PFSK-1 (cell line): ENCODE results near the gene NEDD9.

Experiments used
- FOXP2 ChIP-seq: optimal IDR thresholded peaks from 2 replicates; pipeline ENCODE3; 2011; ENCODE audit warnings: borderline replicate concordance, control low read depth, inconsistent platforms; ENCODE audit not compliant: insufficient read depth; ENCODE audit errors: extremely low read length, extremely low read depth
- POLR2AphosphoS5 ChIP-seq: IDR thresholded peaks from 2 replicates; pipeline ENCODE4 v1.6.1; 2012; ENCODE audit warnings: low read depth, mild to moderate bottlenecking, control low read depth, low read length, moderate library complexity
- REST ChIP-seq, 2 experiments: IDR thresholded peaks; 2 replicates each; pipeline versions ENCODE4 v1.6.1 to v1.8.0; 2011 to 2012; ENCODE audit warnings: low read depth in 2 of 2, low read length in 2 of 2, control low read depth in 1 of 2, inconsistent platforms in 1 of 2, mild to moderate bottlenecking in 1 of 2, moderate library complexity in 1 of 2; ENCODE audit not compliant: insufficient read depth in 1 of 2
- SIN3A ChIP-seq: IDR thresholded peaks from 2 replicates; pipeline ENCODE4 v1.6.1; 2012; ENCODE audit warnings: mild to moderate bottlenecking, low read length, moderate library complexity, borderline replicate concordance; ENCODE audit not compliant: insufficient read depth
- TAF1 ChIP-seq: IDR thresholded peaks from 2 replicates; pipeline ENCODE4 v1.6.1; 2012; ENCODE audit warnings: low read length, control low read depth, borderline replicate concordance; ENCODE audit not compliant: insufficient read depth

The NEDD9 gene

GRCh38 chr6:11152581-11152980 lies 79.9 kb downstream of the NEDD9 start:
- TF ChIP-seq TAF1: no peak
- TF ChIP-seq REST (IDR thresholded peaks at IDR 0.05; ENCODE audit: insufficient read depth in 1 of 2, low read depth in 2 of 2, low read length in 2 of 2): no peak
- no peak for TF ChIP-seq POLR2AphosphoS5
- no peak for TF ChIP-seq SIN3A
- no peak for TF ChIP-seq FOXP2

GRCh38 chr6:11151488-11151887 lies 81.0 kb downstream of the NEDD9 start:
- TF ChIP-seq REST (IDR thresholded peaks at IDR 0.05; ENCODE audit: insufficient read depth in 1 of 2, low read depth in 2 of 2, low read length in 2 of 2): no peak
- TF ChIP-seq FOXP2: no peak
- no peak for TF ChIP-seq SIN3A
- no peak for TF ChIP-seq TAF1
- no peak for TF ChIP-seq POLR2AphosphoS5

GRCh38 chr6:11149551-11149950 lies 82.9 kb downstream of the NEDD9 start:
- no peak for TF ChIP-seq POLR2AphosphoS5
- no peak for TF ChIP-seq REST (IDR thresholded peaks at IDR 0.05; ENCODE audit: insufficient read depth in 1 of 2, low read depth in 2 of 2, low read length in 2 of 2)
- TF ChIP-seq FOXP2: no peak
- no peak for TF ChIP-seq TAF1
- TF ChIP-seq SIN3A: no peak

GRCh38 chr6:11146117-11146826 lies 86.2 kb downstream of the NEDD9 start:
- TF ChIP-seq POLR2AphosphoS5: no peak
- no peak for TF ChIP-seq SIN3A
- no peak for TF ChIP-seq FOXP2
- no peak for TF ChIP-seq REST (IDR thresholded peaks at IDR 0.05; ENCODE audit: insufficient read depth in 1 of 2, low read depth in 2 of 2, low read length in 2 of 2)
- no peak for TF ChIP-seq TAF1
